Smooth muscle cell of the brain vasculature (primary cell): ENCODE results near the gene ADH5.
A peak's percentile ranks its signal among the peaks of the same experiment; 100 is the strongest.
"Not testable (repeated sequence)": the region's sequence is repeated elsewhere in the genome, so short reads cannot be mapped to it uniquely, and the experiment has no call there.

Experiments used
- DNase-seq: peaks from one replicate; pipeline ENCODE4 v3.0.0-alpha.2; 2012; ENCODE audit warnings: low read depth, low spot score

ADH5 gene

DNA sequence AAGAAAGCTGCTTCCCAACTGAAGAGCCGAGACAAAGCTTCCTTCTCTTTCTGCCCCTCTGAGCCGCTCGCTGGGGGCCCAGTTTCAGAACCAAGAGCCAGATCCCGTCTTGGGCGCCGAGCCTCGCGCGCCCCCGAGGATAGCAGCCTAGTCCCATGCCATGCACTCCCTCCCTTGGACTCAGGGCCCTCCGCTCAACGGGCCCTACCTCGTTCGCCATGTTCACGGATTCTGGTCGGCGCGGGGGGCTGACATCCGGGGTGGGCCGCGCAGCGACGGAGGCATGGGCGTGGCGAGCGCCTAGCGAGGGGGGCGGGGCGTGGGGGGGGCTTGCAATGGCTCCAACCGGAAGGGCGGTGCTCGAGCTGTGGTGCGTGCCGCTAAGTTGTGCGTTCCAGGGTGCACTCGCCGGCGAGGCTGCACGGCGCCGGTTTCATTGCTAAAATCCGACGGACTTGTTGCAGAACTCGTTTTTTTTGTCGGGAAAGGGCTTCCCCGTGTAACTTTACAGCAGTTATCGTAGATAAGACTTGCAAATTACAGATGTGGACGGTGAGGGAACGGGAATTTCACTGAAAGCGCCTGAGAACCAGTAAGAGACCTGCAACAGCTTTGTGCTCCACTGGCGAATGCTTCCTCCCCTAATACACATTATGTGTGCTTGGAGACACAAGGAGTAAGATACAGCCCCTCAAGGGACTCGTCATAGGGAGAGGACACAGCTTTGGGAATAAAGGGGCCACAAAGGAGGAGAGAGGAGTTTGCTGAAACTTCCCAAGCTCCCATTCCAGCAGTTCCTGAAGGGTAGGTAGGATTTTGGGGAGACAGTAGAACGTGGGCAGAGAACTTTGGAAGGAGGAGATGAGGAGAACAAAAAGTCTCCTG, at the start of gene ADH5:
ADH5 (minus strand) TSS at position 308 of the 885 bp plus-strand sequence; CDS start at position 220, 88 bp downstream.
- peak; percentile 58 for DNase-seq

- no peak for DNase-seq
Measured at GRCh38 chr4:99136329-99136728, 47.7 kb upstream of the ADH5 start.

DNA sequence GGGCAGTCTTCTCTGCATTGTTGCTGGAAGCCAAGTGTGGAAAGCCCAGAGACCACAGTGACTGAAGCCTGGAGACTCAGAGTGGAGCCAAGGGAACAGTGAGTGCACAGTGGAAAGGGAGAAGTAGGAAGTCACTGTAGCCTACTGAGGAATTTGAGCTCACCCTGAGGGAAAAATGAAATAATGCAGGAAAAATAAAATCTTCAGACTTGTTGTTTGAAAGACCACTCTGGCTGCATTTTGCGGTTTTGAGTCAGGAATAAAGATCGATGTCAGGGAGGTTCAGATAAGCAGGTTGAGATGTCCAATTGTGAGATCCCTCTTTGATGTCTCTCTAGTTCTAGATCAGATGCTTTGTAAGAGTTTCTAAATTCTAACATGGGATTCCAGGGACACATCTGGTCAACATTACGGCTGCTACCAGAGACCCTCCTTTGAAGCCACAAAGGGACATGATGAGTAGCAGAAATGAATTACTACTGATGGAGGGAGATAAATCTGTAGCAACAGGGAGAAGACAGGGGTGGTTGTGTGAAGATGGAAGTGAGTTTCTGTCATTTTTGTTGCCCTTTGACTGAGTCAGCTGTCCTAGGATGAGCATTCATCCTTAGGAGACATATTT, 47.1 kb upstream of the ADH5 start:
- no peak for DNase-seq

- no peak for DNase-seq
Measured at GRCh38 chr4:99134586-99134985, 46.0 kb upstream of the ADH5 start.

DNA sequence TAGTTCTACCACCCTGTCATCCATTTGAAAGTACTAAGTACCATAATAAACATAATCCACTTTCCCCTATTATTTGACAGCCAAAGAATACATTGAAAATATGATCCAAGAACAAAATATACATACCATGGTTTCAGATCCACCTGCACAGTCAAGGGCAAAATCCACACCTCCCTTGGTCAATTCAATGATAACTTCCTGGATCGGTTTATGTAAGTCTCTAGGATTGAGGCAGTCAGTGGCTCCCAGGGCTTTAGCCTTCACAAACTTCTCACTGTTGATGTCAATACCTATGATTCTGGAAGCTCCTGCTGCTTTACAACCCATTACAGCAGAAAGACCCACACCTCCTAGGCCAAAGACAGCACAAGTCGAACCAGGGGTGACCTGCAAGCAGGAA, 42.8 kb upstream of the ADH5 start:
- no peak for DNase-seq

DNA sequence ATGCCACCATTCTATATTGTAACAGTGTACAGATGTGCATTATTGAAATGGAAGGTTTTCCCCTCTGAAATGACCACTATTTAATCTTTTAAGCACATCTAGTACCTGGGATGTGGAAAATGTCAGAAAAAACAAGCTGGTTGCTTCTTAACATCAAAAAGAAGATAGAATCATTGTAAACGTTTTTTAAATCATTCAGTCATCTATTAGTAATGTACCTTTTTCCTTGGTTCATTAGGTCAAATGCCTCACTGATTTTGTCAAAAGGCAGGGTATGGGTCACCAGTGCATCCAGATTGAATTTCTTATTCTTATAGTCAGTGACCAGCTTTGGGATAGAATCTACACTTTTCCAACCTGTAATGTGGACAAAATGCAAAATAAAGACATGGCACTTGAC, 37.8 kb upstream of the ADH5 start:
- no peak for DNase-seq

DNA sequence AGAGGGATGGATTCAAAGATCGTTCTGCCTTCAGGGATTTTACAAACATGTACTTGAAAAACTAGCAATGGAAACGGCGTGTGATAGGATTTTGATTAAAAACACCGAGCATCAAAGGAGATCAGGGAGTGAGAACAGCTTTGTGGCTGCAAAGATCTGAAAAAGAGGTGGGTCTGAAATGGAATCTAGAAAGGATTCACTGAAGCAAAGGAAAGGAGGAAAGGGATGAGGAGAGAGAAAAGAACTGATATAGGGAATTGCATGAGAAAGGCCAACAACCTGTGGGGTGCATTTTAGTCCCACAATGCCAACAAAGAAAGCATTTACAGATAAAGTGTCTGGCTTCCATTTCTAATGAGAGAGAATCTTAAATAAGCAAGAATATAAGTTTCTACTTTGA, 32.4 kb upstream of the ADH5 start:
- DNase-seq, result no peak

DNA sequence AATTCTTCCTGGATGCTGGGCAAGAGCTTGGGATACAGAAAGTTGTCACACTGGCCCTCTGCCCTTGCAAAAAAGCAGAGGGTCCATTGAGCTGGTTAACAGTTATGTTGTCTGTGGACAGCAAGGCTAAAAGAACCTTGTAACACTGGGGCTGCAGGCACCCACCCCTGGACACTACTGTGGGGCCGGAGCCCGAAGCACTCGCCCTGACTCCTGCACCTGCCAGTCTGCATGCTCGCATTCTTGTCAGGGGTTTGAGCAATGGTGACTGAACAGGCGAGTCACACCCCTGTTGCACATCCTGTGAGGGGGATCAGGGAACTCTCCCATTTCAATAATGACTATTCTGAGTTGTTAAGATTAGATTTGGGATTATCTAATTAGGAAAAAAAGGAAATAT, 31.9 kb upstream of the ADH5 start:
- DNase-seq, result no peak

DNA sequence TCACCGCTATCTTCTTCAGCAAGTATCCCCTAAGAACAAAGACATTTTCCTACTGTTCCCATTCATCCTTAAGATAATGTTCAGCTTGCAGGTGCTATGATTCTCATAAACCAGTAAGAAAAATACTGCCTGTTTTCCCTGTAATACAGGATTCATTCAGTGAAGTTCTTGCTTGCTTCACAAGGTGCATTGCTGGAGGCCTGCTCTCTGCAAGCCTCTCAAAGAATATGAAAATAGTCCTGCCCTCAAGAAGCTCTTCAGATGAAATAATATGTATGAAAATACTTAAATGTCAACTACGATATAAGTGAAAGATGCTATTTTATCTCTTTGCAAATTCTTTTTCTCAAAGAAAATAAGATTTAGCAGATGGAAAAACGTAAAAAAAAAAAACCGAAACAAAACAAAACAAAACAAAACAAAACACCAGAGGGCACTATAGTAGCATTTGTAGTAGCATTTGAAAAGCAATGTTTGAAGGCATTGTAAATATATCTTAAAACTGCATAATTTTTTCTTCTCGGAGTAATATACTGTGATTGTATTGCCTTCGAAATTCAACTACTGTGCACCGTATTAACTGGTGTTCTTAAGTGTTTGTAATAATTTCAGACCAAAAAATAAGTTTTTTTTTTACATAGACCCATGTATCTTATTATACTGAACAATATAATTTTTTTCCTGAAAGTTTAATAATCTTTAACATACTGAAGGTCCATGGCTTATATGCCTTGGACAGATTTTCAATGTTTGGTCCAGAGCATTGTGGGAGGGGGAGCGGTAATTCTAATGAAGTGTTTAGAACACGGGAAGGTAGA, 29.5 kb upstream of the ADH5 start:
- no peak for DNase-seq

DNA sequence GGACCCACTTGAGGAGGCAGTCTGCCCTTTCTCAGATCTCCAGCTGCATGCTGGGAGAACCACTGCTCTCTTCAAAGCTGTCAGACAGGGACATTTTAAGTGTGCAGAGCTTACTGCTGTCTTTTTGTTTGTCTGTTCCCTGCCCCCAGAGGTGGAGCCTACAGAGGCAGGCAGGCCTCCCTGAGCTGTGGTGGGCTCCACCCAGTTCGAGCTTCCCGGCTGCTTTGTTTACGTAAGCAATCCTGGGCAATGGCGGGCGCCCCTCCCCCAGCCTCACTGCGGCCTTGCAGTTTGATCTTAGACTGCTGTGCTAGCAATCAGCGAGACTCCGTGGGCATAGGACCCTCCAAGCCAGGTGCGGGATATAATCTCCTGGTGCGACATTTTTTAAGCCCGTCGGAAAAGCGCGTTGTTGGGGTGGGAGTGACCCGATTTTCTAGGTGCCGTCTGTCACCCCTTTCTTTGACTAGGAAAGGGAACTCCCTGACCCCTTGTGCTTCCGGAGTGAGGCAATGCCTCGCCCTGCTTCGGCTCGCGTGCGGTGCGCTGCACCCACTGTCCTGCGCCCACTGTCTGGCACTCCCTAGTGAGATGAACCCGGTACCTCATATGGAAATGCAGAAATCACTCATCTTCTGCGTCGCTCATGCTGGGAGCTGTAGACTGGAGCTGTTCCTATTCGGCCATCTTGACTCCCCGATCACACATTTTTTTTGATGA, 28.7 kb upstream of the ADH5 start:
- DNase-seq, result not testable (repeated sequence)

DNA sequence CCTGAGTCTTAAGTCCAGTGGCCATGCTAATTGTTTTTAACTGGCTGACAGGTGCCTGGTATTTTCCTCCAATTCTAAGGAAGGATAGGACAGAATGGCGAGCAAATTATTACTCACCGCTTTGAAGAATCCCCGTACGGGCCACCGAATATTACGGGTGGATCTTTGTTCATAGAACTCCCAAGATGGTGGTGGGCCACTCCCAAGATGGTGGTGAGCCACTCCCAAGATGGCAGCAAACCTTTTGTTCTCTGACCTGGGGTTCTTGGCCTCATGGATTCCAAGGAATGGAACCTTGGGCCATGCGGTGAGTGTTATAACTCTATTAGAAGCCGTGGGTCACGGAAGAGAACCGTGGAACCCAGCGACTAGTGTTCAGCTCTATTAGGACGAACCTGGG, 20.7 kb upstream of the ADH5 start:
- DNase-seq, result not testable (repeated sequence)

GRCh38 chr4:99104153-99104552, 15.6 kb upstream of the ADH5 start:
- no peak for DNase-seq

DNA sequence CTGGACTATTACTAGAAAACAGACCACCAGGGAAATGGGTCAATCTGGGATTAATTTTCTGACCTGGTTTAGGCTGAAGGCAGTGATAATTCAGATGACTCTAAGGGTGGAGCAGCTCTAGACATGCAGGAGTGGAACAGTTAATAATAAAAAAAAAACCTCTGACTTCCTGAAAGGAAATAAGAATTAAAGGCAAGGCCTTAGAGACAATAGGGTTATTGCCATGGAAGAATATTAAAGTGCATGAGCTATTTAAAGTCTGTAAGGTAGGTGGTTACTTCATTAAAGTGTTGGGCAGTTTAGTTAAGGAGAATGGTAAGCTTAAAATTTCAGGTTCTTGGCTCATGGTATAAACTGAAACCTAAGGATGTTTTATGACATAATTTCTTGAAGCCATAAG, 14.6 kb upstream of the ADH5 start:
- DNase-seq, result no peak

- DNase-seq, result no peak
Measured at GRCh38 chr4:99102634-99103033, 14.0 kb upstream of the ADH5 start.

GRCh38 chr4:99100876-99101275, 12.3 kb upstream of the ADH5 start:
- DNase-seq, result no peak

DNA sequence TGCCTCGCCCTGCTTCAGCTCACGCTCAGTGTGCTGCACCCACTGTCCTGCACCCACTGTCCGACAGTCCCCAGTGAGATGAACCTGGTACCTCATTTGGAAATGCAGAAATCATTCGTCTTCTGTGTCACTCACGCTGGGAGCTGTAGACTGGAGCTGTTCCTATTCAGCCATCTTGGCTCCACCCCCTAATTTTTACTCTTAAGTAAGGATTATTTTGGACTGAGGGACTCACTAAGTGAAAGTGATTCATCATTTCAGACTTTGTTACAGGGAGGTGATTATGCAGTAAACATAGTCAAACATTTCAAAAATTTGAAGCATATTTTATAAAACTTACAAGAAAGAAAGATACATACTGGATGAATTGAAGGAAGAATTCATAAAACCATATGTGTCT, 11.2 kb upstream of the ADH5 start:
- not testable (repeated sequence) for DNase-seq

GRCh38 chr4:99099311-99099710, 10.7 kb upstream of the ADH5 start:
- no peak for DNase-seq

DNA sequence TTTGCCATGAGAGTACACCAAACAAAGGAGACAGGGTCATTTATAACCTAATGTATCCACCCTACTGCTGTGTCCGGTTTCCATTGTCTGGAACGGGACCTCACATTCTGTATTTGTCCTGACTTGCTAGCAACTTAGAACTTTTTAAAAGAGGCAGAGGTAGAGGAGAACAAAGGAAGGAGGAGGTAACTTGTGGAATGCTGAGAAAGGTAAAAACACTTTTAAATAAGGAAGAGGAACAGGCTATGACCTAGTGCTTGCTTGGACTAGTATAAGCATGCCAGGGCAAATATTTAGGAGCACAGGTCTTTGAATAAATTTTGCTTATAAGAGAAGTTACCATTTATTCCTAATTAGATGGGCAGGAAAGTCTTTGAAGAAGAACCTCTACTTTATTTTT, 3.3 kb upstream of the ADH5 start:
- not testable (repeated sequence) for DNase-seq

- DNase-seq, result no peak
Measured at GRCh38 chr4:99091216-99091575, 2.6 kb upstream of the ADH5 start.

DNA sequence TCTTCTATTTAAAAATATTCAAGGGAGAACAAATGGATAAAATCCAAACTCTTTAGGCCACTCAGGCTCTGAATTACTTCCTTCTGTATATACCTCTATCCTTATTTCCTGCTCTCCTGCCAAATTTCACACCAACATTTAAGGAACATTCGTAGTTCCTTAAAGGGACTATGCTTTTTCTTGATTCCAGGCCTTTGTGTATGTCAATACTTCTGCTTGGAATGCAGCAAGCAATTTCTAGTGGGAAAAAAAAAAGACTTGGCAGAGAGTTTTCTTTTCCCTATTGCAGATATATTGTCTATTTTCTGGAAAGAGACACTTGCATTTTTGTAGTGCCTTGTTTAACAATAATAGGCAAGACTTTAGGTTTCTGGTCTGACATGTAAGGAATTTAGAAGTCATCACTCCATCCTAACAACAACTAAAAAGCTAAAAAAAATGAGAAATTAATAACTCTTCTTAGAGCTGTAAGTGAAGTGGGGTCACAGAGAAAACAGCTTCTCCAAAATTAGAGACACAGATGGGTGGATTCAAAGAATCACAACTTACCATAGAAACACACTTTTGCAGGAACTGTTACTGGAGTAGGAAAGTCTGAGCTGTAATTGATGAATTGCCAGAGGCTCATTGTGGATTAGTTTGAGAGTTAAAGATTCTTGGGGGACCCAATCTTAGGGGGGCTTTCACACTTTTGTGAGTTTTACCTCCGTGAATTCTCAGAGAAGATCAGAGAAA, 2.1 kb upstream of the ADH5 start:
- no peak for DNase-seq

- no peak for DNase-seq
Measured at GRCh38 chr4:99088023-99088449, 552 bp downstream of the ADH5 start.
